Bronchial epithelial cell (primary cell): Measurements from ENCODE around the gene SCG2. TPM values are rescaled to one million over a fixed set of nuclear protein-coding genes. Genes with fewer than 3 reads are reported as not detected.

Experiments
- DNase-seq: peaks from one replicate; pipeline ENCODE4 v3.0.0-alpha.2; 2010; ENCODE audit warnings: low read depth
- FAIRE-seq: peaks from 2 replicates; lab custom pipeline; 2011; peaks lifted over from hg19 to GRCh38; lab: Jason Lieb, UNC
- H3K27me3 ChIP-seq: 2 replicates; pipeline ENCODE4 v1.5.1; 2011; ENCODE audit warnings: low read length; ENCODE audit not compliant: control insufficient read depth, insufficient read depth
- H3K36me3 ChIP-seq: 2 replicates; pipeline ENCODE4 v1.5.1; 2011; ENCODE audit warnings: low read length; ENCODE audit not compliant: control insufficient read depth, insufficient read depth
- H3K4me3 ChIP-seq: 2 replicates; pipeline ENCODE4 v1.5.1; 2011; ENCODE audit warnings: mild to moderate bottlenecking, low read depth, low read length, control low read depth
- total RNA-seq: library from RNA; depleted of rRNA; stranded (reverse); fragments of >200 nt; gene quantifications from 2 replicates; pipeline ENCODE4 v1.2.1, GENCODE V29; 2014
- TF ChIP-seq, protein P1 (sequence below): IDR thresholded peaks from 2 replicates; pipeline ENCODE4 v1.5.1; 2011; ENCODE audit warnings: mild to moderate bottlenecking, moderate library complexity, low read length, control low read depth, inconsistent platforms; ENCODE audit not compliant: insufficient read depth, severe bottlenecking

Gene SCG2
- total RNA-seq, 1 donor from 2014 or later: 0.26 TPM

GRCh38 chr2:223632826-223633225 is 30.7 kb upstream of the SCG2 start:
- Histone ChIP-seq H3K27me3 (no peaks in the 10 kb centered on the region), H3K4me3 (no peak overlapping the region), H3K36me3 (no peaks in the 10 kb centered on the region)
- TF ChIP-seq, protein P1, sequence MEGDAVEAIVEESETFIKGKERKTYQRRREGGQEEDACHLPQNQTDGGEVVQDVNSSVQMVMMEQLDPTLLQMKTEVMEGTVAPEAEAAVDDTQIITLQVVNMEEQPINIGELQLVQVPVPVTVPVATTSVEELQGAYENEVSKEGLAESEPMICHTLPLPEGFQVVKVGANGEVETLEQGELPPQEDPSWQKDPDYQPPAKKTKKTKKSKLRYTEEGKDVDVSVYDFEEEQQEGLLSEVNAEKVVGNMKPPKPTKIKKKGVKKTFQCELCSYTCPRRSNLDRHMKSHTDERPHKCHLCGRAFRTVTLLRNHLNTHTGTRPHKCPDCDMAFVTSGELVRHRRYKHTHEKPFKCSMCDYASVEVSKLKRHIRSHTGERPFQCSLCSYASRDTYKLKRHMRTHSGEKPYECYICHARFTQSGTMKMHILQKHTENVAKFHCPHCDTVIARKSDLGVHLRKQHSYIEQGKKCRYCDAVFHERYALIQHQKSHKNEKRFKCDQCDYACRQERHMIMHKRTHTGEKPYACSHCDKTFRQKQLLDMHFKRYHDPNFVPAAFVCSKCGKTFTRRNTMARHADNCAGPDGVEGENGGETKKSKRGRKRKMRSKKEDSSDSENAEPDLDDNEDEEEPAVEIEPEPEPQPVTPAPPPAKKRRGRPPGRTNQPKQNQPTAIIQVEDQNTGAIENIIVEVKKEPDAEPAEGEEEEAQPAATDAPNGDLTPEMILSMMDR: no peak
- DNase-seq (no peak), FAIRE-seq (no peak)

DNA sequence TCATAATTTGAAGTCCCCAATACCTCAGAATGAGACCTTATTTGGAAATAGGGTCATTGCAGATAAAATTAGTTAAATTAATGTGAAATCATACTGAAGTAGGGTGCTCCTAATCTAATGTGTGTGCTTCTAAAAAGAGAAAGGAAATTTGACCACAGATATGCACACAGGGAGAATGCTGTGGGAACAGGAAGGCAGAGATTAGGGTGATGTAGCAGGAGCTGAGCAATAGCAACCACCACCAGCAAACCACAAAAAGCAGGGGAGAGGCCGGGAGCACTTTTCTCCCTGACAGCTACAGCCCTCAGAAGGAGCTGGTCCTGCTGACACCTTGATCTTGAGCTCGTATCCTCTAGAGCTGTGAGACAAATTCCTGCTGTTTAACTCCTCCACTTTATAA is 24.6 kb upstream of the SCG2 start:
- peak; percentile 32 for DNase-seq
- Histone ChIP-seq H3K36me3 (no peaks in the 10 kb centered on the region), H3K4me3 (no peak overlapping the region), H3K27me3 (no peaks in the 10 kb centered on the region)
- TF ChIP-seq, protein P1: no peak
- FAIRE-seq: no peak

DNA sequence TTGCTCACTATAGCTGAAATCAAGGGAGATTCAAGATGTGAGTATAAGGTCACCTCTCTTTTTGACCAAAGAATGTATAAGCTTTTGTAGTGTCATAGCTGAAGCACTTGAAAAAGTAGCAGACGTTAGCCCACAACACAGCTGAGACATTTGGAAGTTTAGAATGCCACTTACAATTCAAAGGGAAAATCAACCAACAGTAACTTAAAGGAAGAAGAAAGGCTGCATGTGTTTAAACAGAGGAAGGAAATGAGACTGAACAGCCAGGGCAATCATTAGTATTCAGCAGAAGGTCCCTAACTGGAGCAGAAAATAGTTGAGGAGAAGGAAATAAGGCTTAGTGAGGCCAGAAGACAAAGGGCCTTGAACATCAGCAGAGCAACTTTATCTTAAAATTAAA is 23.5 kb upstream of the SCG2 start:
- Histone ChIP-seq H3K36me3 (no peaks in the 10 kb centered on the region), H3K4me3 (no peak overlapping the region), H3K27me3 (no peaks in the 10 kb centered on the region)
- no peak for DNase-seq
- FAIRE-seq: no peak
- TF ChIP-seq, protein P1: no peak

DNA sequence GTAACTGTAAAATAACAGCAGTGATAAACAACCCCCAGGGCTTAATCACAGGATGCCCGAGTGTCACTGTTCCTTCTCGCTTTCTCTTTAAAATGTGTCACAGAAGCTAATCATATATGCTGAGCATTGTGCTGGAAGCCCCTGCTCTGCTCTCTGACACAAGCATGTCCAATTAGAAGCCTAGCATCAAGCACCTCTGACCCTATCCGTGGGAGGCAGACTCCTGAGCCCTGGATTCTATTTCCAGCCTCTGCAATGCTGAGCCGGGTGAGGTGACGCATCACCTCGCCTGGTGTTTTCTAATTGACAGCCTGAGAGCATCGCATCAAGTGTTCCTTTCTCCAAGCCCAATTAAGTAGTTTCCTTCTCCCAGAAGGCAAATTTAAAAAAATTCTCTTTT is 19.7 kb upstream of the SCG2 start:
- TF ChIP-seq, protein P1: no peak
- FAIRE-seq: no peak
- Histone ChIP-seq H3K27me3 (no peaks in the 10 kb centered on the region), H3K4me3 (no peak overlapping the region), H3K36me3 (no peaks in the 10 kb centered on the region)
- no peak for DNase-seq

GRCh38 chr2:223619486-223620129 is 17.4 kb upstream of the SCG2 start:
- DNase-seq (peak; percentile 30), FAIRE-seq (peak; percentile 82)
- TF ChIP-seq, protein P1: no peak
- Histone ChIP-seq H3K36me3 (no peaks in the 10 kb centered on the region), H3K4me3 (no peak overlapping the region), H3K27me3 (no peaks in the 10 kb centered on the region)
